K562 (cell line): ENCODE measurements around the gene RAB3C. TPM values are rescaled to one million over a fixed set of nuclear protein-coding genes. Genes with fewer than 3 reads are reported as not detected.

Experiments used
- ATAC-seq: fragments of 200-7000 bp; cut with Tn5 transposase; 3 replicates; pipeline ENCODE4 v1.9.1; 2020; ENCODE audit warnings: moderate library complexity
- BruUV-seq: library from RNA; stranded (reverse); fragments of 400-500 nt; replicated peaks from 2 replicates; lab custom pipeline; 2021; lab: Mats Ljungman, UMichigan
- CTCF ChIA-PET: fragments of 300-600 bp; formaldehyde crosslinking; extraction: SDS; loops from one replicate; lab custom pipeline; 2021; ENCODE audit warnings: low intra/inter-chr PET ratio; lab: Yijun Ruan, JAX
- POLR2A ChIA-PET: fragments of 300-600, 350-650 bp; sonication (Branson Sonifier 250); formaldehyde crosslinking; extraction: SDS; loops from one replicate; lab custom pipeline; 2021; ENCODE audit warnings: antibody characterized with exemption, inconsistent platforms; lab: Yijun Ruan, JAX
- DNase-seq, 4 experiments: peaks; one replicate each; pipeline versions ENCODE4 v3.0.0 to v3.0.0-alpha.2; 2011 to 2018; ENCODE audit warnings: low spot score in 3 of 4, mixed read lengths in 3 of 4; ENCODE audit errors: extremely low read depth in 1 of 4
- FAIRE-seq: peaks from 2 replicates; lab custom pipeline; 2011; peaks lifted over from hg19 to GRCh38; lab: Jason Lieb, UNC
- H2AFZ ChIP-seq: 2 replicates; pipeline ENCODE4 v1.6.0; 2011; ENCODE audit warnings: low read depth, low read length, control low read depth, inconsistent platforms
- H3K27ac ChIP-seq: fragments of 200-600 bp; 3 replicates; pipeline ENCODE4 v1.8.0; 2011; ENCODE audit warnings: low read depth, mild to moderate bottlenecking, control low read depth, inconsistent platforms, low read length, moderate library complexity, mixed read lengths; ENCODE audit errors: extremely low read depth
- H3K27me3 ChIP-seq, 2 experiments: fragments of 300-600 bp in 1 of 2; 2 replicates in 1 of 2; 3 replicates in 1 of 2; pipeline versions ENCODE4 v1.6.0 to v1.8.0; 2011; ENCODE audit warnings: inconsistent platforms in 2 of 2, low read length in 2 of 2, mild to moderate bottlenecking in 1 of 2, mixed read lengths in 1 of 2, moderate library complexity in 1 of 2; ENCODE audit not compliant: control insufficient read depth in 2 of 2, insufficient read depth in 2 of 2
- H3K36me3 ChIP-seq: fragments of 300-600 bp; 3 replicates; pipeline ENCODE4 v1.8.0; 2011; ENCODE audit warnings: mild to moderate bottlenecking, low read length, inconsistent platforms; ENCODE audit not compliant: control insufficient read depth, insufficient read depth
- H3K4me1 ChIP-seq, 2 experiments: fragments of 200-600 bp in 1 of 2; replicated peaks in 1 of 2; 2 replicates in 1 of 2; 3 replicates in 1 of 2; pipeline versions ENCODE4 v1.5.1 to v1.8.0; 2011; ENCODE audit warnings: inconsistent platforms in 2 of 2, low read length in 2 of 2, mild to moderate bottlenecking in 1 of 2, mixed read lengths in 1 of 2, moderate library complexity in 1 of 2; ENCODE audit not compliant: control insufficient read depth in 2 of 2, insufficient read depth in 2 of 2
- H3K4me2 ChIP-seq: 2 replicates; pipeline ENCODE4 v1.6.1; 2011; ENCODE audit warnings: low read length, control low read depth, inconsistent platforms, mixed read lengths; ENCODE audit not compliant: insufficient read depth
- H3K4me3 ChIP-seq: fragments of 200-600 bp; sonication (generic), shearing (Covaris generic); 2 replicates; pipeline ENCODE4 v1.5.1; 2016; ENCODE audit warnings: control low read depth, inconsistent platforms
- H3K79me2 ChIP-seq: fragments of 200-600 bp; 3 replicates; pipeline ENCODE4 v1.8.0; 2011; ENCODE audit warnings: low read length, inconsistent platforms; ENCODE audit not compliant: control insufficient read depth, insufficient read depth
- H3K9ac ChIP-seq, 2 experiments: 2 replicates each; pipeline versions ENCODE4 v1.6.0 to v1.6.1; 2011; ENCODE audit warnings: low read depth in 2 of 2, low read length in 2 of 2, control low read depth in 1 of 2, inconsistent platforms in 1 of 2, mild to moderate bottlenecking in 1 of 2, mixed read lengths in 1 of 2; ENCODE audit not compliant: insufficient read depth in 1 of 2
- H3K9me1 ChIP-seq: one replicate; pipeline ENCODE4 v1.6.0; 2011; ENCODE audit warnings: inconsistent platforms, mild to moderate bottlenecking, low read length, moderate library complexity; ENCODE audit not compliant: control insufficient read depth, insufficient read depth
- H3K9me3 ChIP-seq: replicated peaks from 2 replicates; pipeline ENCODE4 v1.5.1; 2011; ENCODE audit warnings: low read depth, low read length, inconsistent platforms; ENCODE audit not compliant: control insufficient read depth, insufficient read depth
- H4K20me1 ChIP-seq: replicated peaks from 2 replicates; pipeline ENCODE4 v1.6.1; 2011; ENCODE audit warnings: low read length, inconsistent platforms, mixed read lengths; ENCODE audit not compliant: control insufficient read depth, insufficient read depth
- FIP1L1 ChIP-seq: fragments of 200-400 bp; formaldehyde crosslinking; IDR thresholded peaks from 2 replicates; pipeline ENCODE4 v1.6.1; 2018; ENCODE audit warnings: mild to moderate bottlenecking, low read depth, low read length; ENCODE audit not compliant: poor library complexity, severe bottlenecking
- FOXJ2 ChIP-seq: fragments of 200-800 bp; sonication (Bioruptor generic); IDR thresholded peaks from 2 replicates; pipeline ENCODE4 v1.6.1; 2016; ENCODE audit warnings: missing genetic modification characterization, missing compliant biosample characterization
- MYBL2 ChIP-seq, 2 experiments: fragments of 450-650 bp in 1 of 2; sonication (generic) in 1 of 2; formaldehyde crosslinking in 1 of 2; IDR thresholded peaks; 2 replicates each; pipeline versions ENCODE4 v1.6.1 to v1.8.1; 2017 to 2022; ENCODE audit warnings: borderline replicate concordance in 1 of 2, inconsistent platforms in 1 of 2, low read depth in 1 of 2, mild to moderate bottlenecking in 1 of 2, missing genetic modification reagents in 1 of 2, moderate library complexity in 1 of 2
- NFIC ChIP-seq: fragments of 450-650 bp; IDR thresholded peaks from 2 replicates; pipeline ENCODE4 v1.6.1; 2017; ENCODE audit warnings: mild to moderate bottlenecking, inconsistent platforms
- ZNF274 ChIP-seq: IDR thresholded peaks from 2 replicates; pipeline ENCODE4 v1.6.1; 2011; ENCODE audit warnings: low read depth, mild to moderate bottlenecking, low read length, moderate library complexity, borderline replicate concordance
- WGBS: fragments of 100-300 bp; shearing (Covaris generic); methylation state at CpG from one replicate; pipeline ENCODE4 v1.1.6; 2016; ENCODE audit warnings: low coverage, mixed read lengths; ENCODE audit not compliant: insufficient coverage; ENCODE audit errors: missing lambda C conversion rate; 5-methylcytosine and 5-hydroxymethylcytosine counted together
- in situ Hi-C: fragments of 300-500 bp; cut with MboI; formaldehyde crosslinking; loops from 4 replicates; pipeline ENCODE4 v1.15.0; 2018; ENCODE audit warnings: inconsistent platforms, mixed read lengths
- intact Hi-C: fragments of 100-400 bp; cut with micrococcal nuclease; formaldehyde crosslinking; loops from 2 replicates; pipeline ENCODE4 v1.14.2; 2022
- polyA plus RNA-seq, 8 experiments: library from polyadenylated mRNA; depleted of rRNA in 4 of 8; stranded (reverse) in 5 of 8; unstranded in 3 of 8; fragments of >200 nt; fragmentation: Nextera tagmentation in 2 of 8; fragmentation: Illumina TruSeq in 1 of 8; extraction: Ambion mirVana in 2 of 8; extraction: Trizol in 1 of 8; gene quantifications; 2 replicates each; pipeline versions ENCODE4 v1.2.1 to v1.2.3, GENCODE V29; 2011 to 2014; ENCODE audit warnings: inconsistent platforms in 1 of 8, missing spikeins in 1 of 8
- total RNA-seq, 7 experiments: library from RNA; depleted of rRNA in 6 of 7; stranded (reverse); fragments of >200 nt in 6 of 7; fragmentation: Illumina TruSeq in 2 of 7; extraction: Trizol in 2 of 7; gene quantifications; 2 replicates each; pipeline versions ENCODE4 v1.2.1 to v1.2.3, GENCODE V29; 2011 to 2021; ENCODE audit warnings: low replicate concordance in 1 of 7
- TF ChIP-seq, protein P1 (sequence below): fragments of 450-650 bp; IDR thresholded peaks from 2 replicates; pipeline ENCODE4 v1.6.1; 2016; ENCODE audit warnings: low read depth, mild to moderate bottlenecking, moderate library complexity

RAB3C gene
- total and polyA plus RNA-seq, 9 of the 15 experiments (the other 6 are each of a cell fraction or from before 2014, with no cell fraction given), result not detected

DNA sequence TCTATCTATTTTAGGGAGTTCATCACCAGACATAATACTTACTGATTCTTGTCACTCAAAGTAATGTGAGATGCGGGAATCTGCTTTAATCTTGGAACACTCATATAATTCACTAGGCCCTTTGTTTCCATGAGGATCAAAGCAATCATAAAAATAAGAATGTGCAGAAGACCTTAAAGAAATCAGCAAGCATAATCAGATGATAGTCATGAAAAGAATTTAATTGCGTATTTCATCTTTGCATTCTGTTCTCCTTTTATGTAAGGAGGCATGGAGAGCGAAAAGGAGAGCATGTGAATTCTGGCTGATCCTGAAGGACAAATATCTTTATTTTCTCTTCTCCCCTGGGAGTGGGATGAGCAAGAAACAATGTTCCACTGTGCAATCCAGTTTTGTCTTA lies 128.0 kb downstream of the RAB3C start:
- no peaks in the 10 kb centered on the region for H3K27me3 ChIP-seq
- in situ Hi-C loops, result no loop called here
- no peak for DNase-seq
- H3K9me1 ChIP-seq, result no peaks in the 10 kb centered on the region
- WGBS, result 0% methylated on average over 3 of the region's 3 CpGs
- BruUV-seq, result no TSS peak
- H3K79me2 ChIP-seq, result no peaks in the 10 kb centered on the region
- no peaks in the 10 kb centered on the region for H3K36me3 ChIP-seq
- no peak overlapping the region for H3K4me3 ChIP-seq
- TF ChIP-seq FIP1L1 (no peak), ZNF274 (no peak), FOXJ2 (tag) (no peak), NFIC (no peak), MYBL2 (IDR thresholded peaks at IDR 0.05; ENCODE audit: low read depth) (no peak), MYBL2 (CRISPR knock-in tag; IDR thresholded peaks at IDR 0.05; ENCODE audit: borderline replicate concordance) (no peak)
- TF ChIP-seq, protein P1, sequence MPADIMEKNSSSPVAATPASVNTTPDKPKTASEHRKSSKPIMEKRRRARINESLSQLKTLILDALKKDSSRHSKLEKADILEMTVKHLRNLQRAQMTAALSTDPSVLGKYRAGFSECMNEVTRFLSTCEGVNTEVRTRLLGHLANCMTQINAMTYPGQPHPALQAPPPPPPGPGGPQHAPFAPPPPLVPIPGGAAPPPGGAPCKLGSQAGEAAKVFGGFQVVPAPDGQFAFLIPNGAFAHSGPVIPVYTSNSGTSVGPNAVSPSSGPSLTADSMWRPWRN, result no peak
- FAIRE-seq, result no peak
- ChIA-PET POLR2A (no interaction called here), CTCF (no interaction called here)
- no peak overlapping the region for H2AFZ ChIP-seq
- no peaks in the 10 kb centered on the region for H3K4me1 ChIP-seq
- H4K20me1 ChIP-seq, result no peaks in the 10 kb centered on the region
- H3K4me2 ChIP-seq, result no peak overlapping the region
- H3K9ac ChIP-seq, result no peak overlapping the region
- intact Hi-C loops, result no loop called here
- no peak overlapping the region for H3K27ac ChIP-seq
- no peaks in the 10 kb centered on the region for H3K9me3 ChIP-seq
- ATAC-seq, result no peak
